BJ (cell line): Measurements from ENCODE around the gene CELF5. TPM values are rescaled to one million over a fixed set of nuclear protein-coding genes. Genes with fewer than 3 reads are reported as not detected.

Source experiments
- CTCF ChIA-PET: fragments of 350-600 bp; formaldehyde crosslinking; extraction: SDS; loops from one replicate; lab custom pipeline; 2021; ENCODE audit warnings: antibody characterized with exemption, inconsistent platforms; lab: Yijun Ruan, JAX
- POLR2A ChIA-PET: fragments of 300-600 bp; sonication (Branson Sonifier 250); formaldehyde crosslinking; extraction: SDS; loops from one replicate; lab custom pipeline; 2021; ENCODE audit warnings: antibody characterized with exemption; lab: Charles Lee
- DNase-seq: peaks from one replicate; pipeline ENCODE4 v3.0.0-alpha.2; 2011; ENCODE audit warnings: low read depth
- H3K27me3 ChIP-seq: 2 replicates; pipeline ENCODE4 v1.6.0; 2011; ENCODE audit warnings: low read length; ENCODE audit not compliant: control insufficient read depth, insufficient read depth
- H3K36me3 ChIP-seq: 2 replicates; pipeline ENCODE4 v1.5.1; 2011; ENCODE audit warnings: low read length; ENCODE audit not compliant: control insufficient read depth, insufficient read depth
- H3K4me3 ChIP-seq: 2 replicates; pipeline ENCODE4 v1.5.1; 2011; ENCODE audit warnings: low read depth, mild to moderate bottlenecking, control low read depth, low read length
- polyA plus RNA-seq: library from polyadenylated mRNA; depleted of rRNA; stranded (reverse); fragments of >200 nt; gene quantifications from 2 replicates; pipeline ENCODE4 v1.2.3, GENCODE V29; 2011
- TF ChIP-seq, protein P1 (sequence below): IDR thresholded peaks from 2 replicates; pipeline ENCODE4 v1.5.1; 2011; ENCODE audit warnings: low read depth, mild to moderate bottlenecking, control low read depth, inconsistent platforms, low read length, moderate library complexity; ENCODE audit not compliant: insufficient read depth

The CELF5 gene
- polyA plus RNA-seq, 1 experiment: 0.18 TPM

DNA sequence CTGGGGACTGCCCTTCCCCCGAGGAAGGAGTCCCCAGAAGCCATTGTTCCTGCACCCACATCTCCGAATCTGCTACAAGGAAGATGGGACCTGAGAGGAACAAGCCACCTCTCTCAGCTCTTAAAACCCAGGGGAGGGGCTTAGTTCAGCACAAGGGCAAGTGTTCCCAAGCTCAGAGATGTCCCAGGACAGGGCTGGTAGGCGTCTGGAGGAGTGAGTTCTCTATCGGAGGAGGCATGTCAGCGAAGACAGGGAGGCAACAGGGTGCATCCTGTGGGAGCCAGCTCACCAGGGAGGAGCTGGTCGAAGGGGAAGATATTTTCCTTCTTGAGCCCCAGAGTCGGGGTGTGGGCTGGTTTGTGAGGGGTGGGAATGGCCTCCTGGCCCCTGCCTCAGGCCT, 54.8 kb downstream of the CELF5 start:
- no peak for DNase-seq
- TF ChIP-seq, protein P1, sequence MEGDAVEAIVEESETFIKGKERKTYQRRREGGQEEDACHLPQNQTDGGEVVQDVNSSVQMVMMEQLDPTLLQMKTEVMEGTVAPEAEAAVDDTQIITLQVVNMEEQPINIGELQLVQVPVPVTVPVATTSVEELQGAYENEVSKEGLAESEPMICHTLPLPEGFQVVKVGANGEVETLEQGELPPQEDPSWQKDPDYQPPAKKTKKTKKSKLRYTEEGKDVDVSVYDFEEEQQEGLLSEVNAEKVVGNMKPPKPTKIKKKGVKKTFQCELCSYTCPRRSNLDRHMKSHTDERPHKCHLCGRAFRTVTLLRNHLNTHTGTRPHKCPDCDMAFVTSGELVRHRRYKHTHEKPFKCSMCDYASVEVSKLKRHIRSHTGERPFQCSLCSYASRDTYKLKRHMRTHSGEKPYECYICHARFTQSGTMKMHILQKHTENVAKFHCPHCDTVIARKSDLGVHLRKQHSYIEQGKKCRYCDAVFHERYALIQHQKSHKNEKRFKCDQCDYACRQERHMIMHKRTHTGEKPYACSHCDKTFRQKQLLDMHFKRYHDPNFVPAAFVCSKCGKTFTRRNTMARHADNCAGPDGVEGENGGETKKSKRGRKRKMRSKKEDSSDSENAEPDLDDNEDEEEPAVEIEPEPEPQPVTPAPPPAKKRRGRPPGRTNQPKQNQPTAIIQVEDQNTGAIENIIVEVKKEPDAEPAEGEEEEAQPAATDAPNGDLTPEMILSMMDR: no peak
- peaks cover 8% of the 10 kb centered on the region for H3K27me3 ChIP-seq
- POLR2A ChIA-PET: no interaction called here
- no peaks in the 10 kb centered on the region for H3K36me3 ChIP-seq
- H3K4me3 ChIP-seq: no peak overlapping the region
- CTCF ChIA-PET: interaction anchor here (1.4 kb wide), 1 partner anchor 194 kb away, joined by 3 read pairs; no protein-coding TSS in a partner anchor

DNA sequence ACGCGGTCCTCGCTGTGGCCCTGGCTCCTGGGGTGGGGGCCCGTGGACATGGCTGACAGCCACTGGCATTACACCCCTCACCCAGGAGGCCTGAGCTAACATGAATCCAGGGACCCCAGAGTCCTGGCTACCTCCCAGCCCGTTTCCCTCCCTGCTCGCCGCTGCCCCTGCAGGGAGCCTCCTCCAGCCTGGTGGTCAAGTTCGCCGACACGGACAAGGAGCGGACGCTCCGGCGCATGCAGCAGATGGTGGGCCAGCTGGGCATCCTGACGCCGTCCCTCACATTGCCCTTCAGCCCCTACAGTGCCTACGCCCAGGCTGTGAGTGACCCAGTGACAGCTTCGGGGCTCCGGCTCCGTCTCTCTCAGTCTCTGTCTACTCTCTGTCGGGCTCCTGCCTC, 56.6 kb downstream of the CELF5 start:
- TF ChIP-seq, protein P1: no peak
- DNase-seq: no peak
- Histone ChIP-seq H3K4me3 (no peak overlapping the region), H3K27me3 (peaks cover 2% of the 10 kb centered on the region), H3K36me3 (no peaks in the 10 kb centered on the region)
- ChIA-PET POLR2A (no interaction called here), CTCF (interaction anchor here (1.0 kb wide), 1 partner anchor 24 kb away, joined by 5 read pairs; no protein-coding TSS in a partner anchor)

DNA sequence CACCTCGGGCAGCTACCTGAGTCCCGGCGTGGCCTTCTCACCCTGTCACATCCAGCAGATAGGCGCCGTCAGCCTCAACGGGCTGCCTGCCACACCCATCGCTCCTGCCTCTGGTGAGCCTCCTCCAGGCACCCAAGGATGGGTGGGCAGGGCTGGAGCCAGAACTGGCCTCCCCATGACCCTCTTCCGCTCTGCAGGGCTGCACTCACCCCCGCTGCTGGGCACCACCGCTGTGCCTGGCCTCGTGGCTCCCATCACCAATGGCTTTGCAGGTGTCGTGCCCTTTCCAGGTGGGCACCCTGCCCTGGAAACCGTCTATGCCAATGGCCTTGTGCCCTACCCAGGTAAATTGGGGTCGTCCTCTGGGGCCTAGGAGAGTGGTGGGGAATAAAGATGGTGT, 57.7 kb downstream of the CELF5 start:
- CTCF ChIA-PET: no interaction called here
- H3K4me3 ChIP-seq: no peak overlapping the region
- TF ChIP-seq, protein P1: no peak
- no peaks in the 10 kb centered on the region for H3K36me3 ChIP-seq
- POLR2A ChIA-PET: no interaction called here
- no peak for DNase-seq
- H3K27me3 ChIP-seq: peaks cover 2% of the 10 kb centered on the region

DNA sequence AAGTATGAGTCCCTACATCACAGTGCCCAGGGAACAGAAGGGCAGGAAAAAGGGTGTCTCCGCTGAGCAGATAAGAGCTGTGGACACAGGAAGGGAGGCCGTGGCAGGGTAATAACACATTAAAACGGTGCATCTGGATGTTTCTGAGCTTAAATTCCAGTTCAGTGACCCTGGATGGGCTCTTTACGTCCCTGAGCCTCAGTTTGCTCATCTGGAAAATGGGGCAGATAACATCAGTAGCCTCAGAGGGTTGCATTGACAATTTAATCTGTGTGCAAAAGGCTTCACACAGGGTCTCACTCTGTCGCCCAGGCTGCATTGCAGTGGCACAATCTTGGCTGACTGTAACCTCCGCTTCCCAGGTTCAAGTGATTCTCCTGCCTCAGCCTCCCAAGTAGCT, 58.1 kb downstream of the CELF5 start:
- CTCF ChIA-PET: no interaction called here
- DNase-seq: no peak
- Histone ChIP-seq H3K27me3 (peaks cover 2% of the 10 kb centered on the region), H3K4me3 (no peak overlapping the region), H3K36me3 (no peaks in the 10 kb centered on the region)
- TF ChIP-seq, protein P1: no peak
- POLR2A ChIA-PET: no interaction called here

DNA sequence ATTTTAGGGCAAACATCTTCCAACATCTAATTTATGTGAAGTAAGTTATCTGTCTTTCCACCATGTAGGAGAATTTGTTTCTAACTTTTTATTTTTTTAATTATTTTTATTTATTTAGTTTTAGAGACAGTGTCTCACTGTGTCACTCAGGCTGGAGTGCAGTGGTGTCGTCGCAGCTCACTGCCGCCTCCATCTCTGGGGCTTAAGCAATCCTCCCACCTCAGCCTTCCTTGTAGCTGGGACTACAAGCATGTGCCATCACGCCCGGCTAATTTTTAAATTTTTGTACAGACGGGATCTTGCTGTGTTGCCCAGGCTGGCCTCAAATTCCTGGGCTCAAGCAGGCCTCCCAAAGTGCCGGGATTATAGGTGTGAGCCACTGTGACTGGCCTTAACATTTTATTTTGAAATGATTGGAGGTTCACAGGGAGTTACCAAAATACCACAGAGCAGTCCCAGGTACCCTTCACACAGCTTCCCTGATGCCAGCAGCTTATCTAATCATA, 58.8 kb downstream of the CELF5 start:
- TF ChIP-seq, protein P1: no peak
- CTCF ChIA-PET: no interaction called here
- no peak for DNase-seq
- Histone ChIP-seq H3K27me3 (peaks cover 2% of the 10 kb centered on the region), H3K4me3 (no peak overlapping the region), H3K36me3 (no peaks in the 10 kb centered on the region)
- POLR2A ChIA-PET: no interaction called here
